SU-DHL-6 (cell line): ENCODE results near the gene ARMS2.

Source experiments
- EZH2phosphoT487 ChIP-seq: fragments of 200-600 bp; sonication (generic), shearing (Covaris generic); conservative IDR thresholded peaks from 2 replicates; pipeline ENCODE4 v1.6.1; 2018; ENCODE audit warnings: mild to moderate bottlenecking, antibody characterized with exemption, low read length, moderate library complexity, mixed read lengths
- TF ChIP-seq, protein P1 (sequence below): fragments of 200-600 bp; sonication (generic); IDR thresholded peaks from one replicate; pipeline ENCODE4 v1.5.1; 2017; ENCODE audit warnings: antibody characterized with exemption, mild to moderate bottlenecking, low read length, moderate library complexity; ENCODE audit not compliant: insufficient read depth, poor library complexity, severe bottlenecking

GRCh38 chr10:122494833-122495232, 40.4 kb downstream of the ARMS2 start:
- no peak for TF ChIP-seq EZH2phosphoT487
- TF ChIP-seq, protein P1, sequence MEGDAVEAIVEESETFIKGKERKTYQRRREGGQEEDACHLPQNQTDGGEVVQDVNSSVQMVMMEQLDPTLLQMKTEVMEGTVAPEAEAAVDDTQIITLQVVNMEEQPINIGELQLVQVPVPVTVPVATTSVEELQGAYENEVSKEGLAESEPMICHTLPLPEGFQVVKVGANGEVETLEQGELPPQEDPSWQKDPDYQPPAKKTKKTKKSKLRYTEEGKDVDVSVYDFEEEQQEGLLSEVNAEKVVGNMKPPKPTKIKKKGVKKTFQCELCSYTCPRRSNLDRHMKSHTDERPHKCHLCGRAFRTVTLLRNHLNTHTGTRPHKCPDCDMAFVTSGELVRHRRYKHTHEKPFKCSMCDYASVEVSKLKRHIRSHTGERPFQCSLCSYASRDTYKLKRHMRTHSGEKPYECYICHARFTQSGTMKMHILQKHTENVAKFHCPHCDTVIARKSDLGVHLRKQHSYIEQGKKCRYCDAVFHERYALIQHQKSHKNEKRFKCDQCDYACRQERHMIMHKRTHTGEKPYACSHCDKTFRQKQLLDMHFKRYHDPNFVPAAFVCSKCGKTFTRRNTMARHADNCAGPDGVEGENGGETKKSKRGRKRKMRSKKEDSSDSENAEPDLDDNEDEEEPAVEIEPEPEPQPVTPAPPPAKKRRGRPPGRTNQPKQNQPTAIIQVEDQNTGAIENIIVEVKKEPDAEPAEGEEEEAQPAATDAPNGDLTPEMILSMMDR: no peak
